ENCODE results near the gene ACTL10.
A peak's percentile ranks its signal among the peaks of the same experiment; 100 is the strongest.
"Not testable (repeated sequence)": the region's sequence is repeated elsewhere in the genome, so short reads cannot be mapped to it uniquely, and the experiment has no call there.

Gene ACTL10

GRCh38 chr20:33697129-33697528, 30.4 kb downstream of the ACTL10 start:
- DNase-seq (ENCODE audit: low spot score) = no peak

- DNase-seq (ENCODE audit: low spot score) = not testable (repeated sequence)
Observed at GRCh38 chr20:33698966-33699365, 32.2 kb downstream of the ACTL10 start.

GRCh38 chr20:33700696-33701441, 34.1 kb downstream of the ACTL10 start:
- DNase-seq (ENCODE audit: low spot score) = not testable (repeated sequence)

GRCh38 chr20:33701629-33702450, 35.1 kb downstream of the ACTL10 start:
- DNase-seq (ENCODE audit: low spot score) = no peak

GRCh38 chr20:33702861-33703260, 36.1 kb downstream of the ACTL10 start:
- no peak for DNase-seq (ENCODE audit: low spot score)

GRCh38 chr20:33703498-33704137, 36.9 kb downstream of the ACTL10 start:
- DNase-seq (ENCODE audit: low spot score) = no peak

- DNase-seq (ENCODE audit: low spot score) = no peak
Observed at GRCh38 chr20:33704197-33704924, 37.6 kb downstream of the ACTL10 start.

GRCh38 chr20:33707668-33708067, 40.9 kb downstream of the ACTL10 start:
- DNase-seq (ENCODE audit: low spot score) = no peak

GRCh38 chr20:33709398-33709797, 42.7 kb downstream of the ACTL10 start:
- no peak for DNase-seq (ENCODE audit: low spot score)

GRCh38 chr20:33709905-33710541, 43.3 kb downstream of the ACTL10 start:
- DNase-seq (ENCODE audit: low spot score) = peak; percentile 65

- DNase-seq (ENCODE audit: low spot score) = no peak
Observed at GRCh38 chr20:33710681-33711445, 44.1 kb downstream of the ACTL10 start.

- DNase-seq (ENCODE audit: low spot score) = no peak
Observed at GRCh38 chr20:33711446-33711738, 44.6 kb downstream of the ACTL10 start.

- no peak for DNase-seq (ENCODE audit: low spot score)
Observed at GRCh38 chr20:33713865-33714367, 47.2 kb downstream of the ACTL10 start.

- no peak for DNase-seq (ENCODE audit: low spot score)
Observed at GRCh38 chr20:33716498-33716897, 49.8 kb downstream of the ACTL10 start.

Measured in hematopoietic multipotent progenitor cell treated with erythropoietin and hydrocortisone succinate and interleukin-3 and kit ligand, for 17 days (in vitro differentiated cells).